Measurements from ENCODE around the gene ITFG2. TPM values are rescaled to one million over a fixed set of nuclear protein-coding genes. Genes with fewer than 3 reads are reported as not detected.
"Not testable (repeated sequence)": the region's sequence is repeated elsewhere in the genome, so short reads cannot be mapped to it uniquely, and the experiment has no call there.

Gene ITFG2
- polyA plus RNA-seq (ENCODE audit: insufficient read length in 4 of 4), result 10 to 100 TPM; 44.1 to 75.9 (median 63.0) TPM

DNA sequence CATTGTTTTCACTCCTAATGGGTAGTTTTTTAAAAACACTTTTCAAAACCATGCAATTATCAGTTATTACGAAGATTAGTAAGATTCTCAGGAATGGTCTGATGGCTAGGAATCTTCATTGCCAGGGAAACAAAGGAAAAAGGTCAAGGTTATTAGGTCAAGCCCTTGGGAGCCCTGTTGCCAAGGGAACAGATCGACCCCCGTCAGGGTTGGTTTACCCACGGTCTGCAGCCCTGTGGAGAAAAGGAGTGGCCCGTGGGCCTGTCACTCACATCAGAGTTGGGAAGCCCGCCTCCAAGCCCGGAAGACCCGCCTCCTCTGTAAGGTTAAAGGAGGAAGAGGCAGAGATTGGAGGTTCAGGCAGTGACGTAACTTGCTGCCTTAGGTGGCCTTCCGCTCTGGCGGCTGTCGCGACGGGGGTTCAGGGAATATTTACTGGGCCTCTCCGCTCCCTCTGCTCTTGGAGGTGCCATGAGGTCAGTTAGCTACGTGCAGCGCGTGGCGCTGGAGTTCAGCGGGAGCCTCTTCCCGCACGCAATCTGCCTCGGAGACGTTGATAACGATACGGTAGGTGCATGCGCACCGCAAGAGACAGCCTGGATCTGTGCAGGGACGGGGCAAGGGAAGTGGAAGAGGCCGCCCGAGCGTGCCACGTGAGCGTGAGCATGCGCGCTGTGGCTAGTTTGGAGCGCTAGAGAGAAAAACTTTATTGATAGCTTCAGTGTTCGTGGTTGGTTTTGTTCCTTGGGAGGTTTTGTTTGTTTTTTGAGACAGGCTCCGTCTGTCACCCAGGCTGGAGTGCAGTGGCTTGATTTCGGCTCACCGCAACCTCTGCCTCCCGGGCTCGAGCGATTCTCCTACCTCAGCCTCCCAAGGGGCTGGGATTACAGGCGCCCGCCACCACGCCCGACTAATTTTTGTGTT is at the start of gene ITFG2:
Gene ITFG2 (plus strand): TSS at position 379 of the 924 bp plus-strand sequence. CDS start 93 bp downstream, at position 472.
- DNase-seq (ENCODE audit: low read depth in 4 of 4, low spot score in 3 of 4), result peak; percentile 98 to 99 (median 98)

DNA sequence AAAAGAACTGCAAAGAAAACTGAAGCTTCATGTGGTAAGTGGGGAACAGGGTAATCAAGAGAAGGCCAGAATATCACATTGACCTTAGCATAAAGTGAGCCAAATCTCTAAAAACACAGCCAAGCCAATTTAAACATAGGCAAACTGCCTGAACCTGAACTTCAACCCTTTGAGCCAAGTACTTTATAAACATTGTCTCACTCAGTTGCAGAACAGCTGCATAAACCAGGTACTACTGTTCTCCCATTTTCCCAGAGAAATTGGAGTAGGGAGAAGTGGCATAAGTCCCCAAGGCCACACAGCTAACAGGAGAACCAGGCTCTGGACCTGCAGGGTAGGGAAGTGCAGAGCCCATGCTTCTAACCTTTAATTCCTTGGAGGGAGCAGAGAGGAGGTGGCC is 48.1 kb upstream of the ITFG2 start:
- DNase-seq (ENCODE audit: low read depth in 4 of 4, low spot score in 3 of 4), result no peak

DNA sequence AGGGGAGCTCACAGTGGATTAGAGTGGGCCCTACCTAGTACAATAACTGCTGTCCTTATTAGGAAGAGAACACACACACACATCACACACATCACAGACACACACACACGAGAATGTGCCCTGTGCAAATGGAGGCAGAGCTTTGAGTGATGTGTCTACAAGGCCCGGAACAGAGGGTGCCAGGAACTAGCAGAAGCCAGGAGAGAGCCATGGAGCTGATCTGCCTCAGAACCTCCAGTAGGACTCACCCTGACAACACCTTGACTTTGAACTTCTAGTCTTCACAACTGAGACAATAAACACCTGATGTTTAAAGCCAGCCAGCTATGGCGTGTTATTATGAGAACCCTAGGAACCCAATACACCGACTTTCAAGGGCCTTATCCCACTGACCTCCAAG is 47.4 kb upstream of the ITFG2 start:
- no peak for DNase-seq (ENCODE audit: low read depth in 4 of 4, low spot score in 3 of 4)

DNA sequence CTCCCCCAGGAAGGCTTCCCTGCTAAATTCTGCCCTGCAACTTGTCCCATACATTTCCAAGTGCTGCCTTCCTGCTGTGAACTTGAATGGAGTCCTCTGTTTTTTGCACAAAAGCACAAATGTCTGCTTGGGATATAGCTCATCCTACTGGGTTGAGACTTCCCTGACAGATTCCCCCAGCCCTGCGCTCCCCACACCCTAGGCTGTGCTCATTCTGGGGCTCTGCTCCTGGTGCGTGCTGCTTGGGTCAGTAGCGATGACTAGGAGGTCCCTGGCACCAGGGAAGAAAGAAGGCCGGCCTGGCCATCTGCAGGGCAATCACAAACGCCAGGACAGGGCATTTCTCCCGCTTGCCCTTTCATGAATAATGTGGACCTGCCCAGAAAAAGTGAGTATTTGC is 46.9 kb upstream of the ITFG2 start:
- no peak for DNase-seq (ENCODE audit: low read depth in 4 of 4, low spot score in 3 of 4)

DNA sequence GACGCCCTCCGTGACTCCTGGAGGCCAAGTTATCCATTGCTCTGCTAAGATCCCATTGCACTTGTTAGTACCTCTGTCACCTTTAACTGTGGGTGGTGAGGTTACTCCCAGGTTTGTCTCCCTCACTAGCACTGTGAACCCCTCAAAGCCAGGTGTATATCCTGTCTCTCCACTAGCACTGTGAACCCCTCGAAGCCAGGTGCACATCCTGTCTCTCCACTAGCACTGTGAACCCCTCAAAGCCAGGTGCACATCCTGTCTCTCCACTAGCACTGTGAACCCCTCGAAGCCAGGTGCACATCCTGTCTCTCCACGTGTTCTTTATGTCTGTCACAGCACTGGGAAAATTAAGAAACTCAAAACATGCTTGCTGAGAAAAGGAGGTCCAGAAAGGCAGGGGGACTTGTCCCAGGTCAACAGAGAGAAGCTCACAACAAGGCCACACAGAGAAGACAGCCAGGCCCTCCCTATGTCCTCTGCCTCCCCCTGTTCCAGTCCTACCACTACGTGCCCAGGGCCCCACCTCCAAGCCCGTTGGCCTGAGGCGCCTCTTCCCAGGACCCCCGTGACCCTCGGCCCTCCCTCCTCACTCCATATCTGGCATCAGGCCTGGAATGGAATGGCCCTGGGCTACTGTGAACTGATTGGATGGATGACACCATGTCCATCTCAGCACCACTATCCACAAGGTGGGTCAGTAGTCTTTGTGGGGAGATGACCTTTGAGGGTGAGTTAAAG is 44.1 kb upstream of the ITFG2 start:
- no peak for DNase-seq (ENCODE audit: low read depth in 4 of 4, low spot score in 3 of 4)

DNA sequence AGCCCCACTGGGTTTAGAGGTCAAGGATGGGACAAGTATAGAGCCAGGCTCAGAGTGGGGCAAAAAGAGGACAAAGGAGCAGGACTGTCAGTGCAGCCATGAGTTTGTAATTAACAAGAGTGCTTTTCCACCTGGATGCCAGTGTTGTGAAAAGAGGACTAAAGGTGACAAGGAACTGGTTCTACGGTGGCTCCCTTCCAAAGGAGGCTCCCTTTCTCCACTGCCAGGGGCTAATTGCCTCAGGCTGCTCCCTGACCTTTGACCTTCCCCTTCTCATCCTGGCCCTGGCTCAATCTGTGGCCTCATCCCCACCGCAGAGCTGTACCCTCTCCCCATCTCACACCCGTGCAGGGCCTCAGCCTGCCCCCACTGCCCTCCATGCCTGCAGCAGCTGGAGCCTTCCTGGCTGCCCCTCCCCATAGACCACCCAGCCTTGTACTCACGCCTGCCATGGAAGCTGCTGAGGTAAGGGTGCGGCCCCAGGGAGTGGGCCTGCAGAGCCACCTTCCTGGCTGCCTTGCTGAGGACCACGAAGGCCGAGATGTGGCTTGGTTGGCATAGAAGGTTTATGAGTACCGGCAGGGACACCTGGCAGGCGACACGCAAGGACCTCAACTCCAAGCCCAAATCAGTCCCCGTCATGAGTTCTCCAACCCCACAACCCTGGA is 42.5 kb upstream of the ITFG2 start:
- DNase-seq (ENCODE audit: low read depth in 4 of 4, low spot score in 3 of 4), result no peak

DNA sequence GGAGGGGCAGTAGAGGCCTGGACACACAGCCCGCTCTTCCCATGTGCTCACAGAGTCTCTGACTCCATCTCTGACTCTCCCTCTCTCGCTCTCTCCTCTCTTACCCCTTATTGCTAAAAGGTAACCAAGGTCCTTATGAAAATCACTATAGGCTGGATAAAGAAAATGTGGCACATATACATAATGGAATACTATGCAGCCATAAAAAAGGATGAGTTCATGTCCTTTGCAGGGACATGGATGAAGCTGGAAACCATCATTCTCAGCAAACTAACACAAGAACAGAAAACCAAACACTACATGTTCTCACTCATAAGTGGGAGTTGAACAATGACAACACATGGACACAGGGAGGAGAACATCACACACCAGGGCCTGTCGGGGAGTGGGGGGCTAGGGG is 41.9 kb upstream of the ITFG2 start:
- DNase-seq (ENCODE audit: low read depth in 4 of 4, low spot score in 3 of 4), result not testable (repeated sequence)

DNA sequence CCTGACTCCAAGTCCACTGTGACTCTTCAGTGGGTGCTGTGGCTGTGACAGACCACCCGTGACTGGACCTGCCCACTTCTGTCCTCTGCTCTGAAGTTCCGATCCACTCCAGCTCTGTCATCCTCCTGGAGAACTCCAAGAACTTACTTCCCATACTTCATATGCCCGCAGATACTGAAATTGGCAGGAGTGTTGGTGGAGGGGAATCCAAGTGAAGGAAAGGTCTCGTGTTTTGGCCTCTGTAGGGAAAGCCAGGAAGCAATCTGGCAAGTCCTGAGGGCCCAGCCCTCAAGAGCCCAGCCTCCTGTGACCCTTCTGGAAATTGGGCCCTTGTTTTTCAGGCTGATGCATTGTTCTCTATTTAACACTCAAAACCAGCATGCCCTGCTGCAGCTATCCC is 40.1 kb upstream of the ITFG2 start:
- DNase-seq (ENCODE audit: low read depth in 4 of 4, low spot score in 3 of 4), result no peak

DNA sequence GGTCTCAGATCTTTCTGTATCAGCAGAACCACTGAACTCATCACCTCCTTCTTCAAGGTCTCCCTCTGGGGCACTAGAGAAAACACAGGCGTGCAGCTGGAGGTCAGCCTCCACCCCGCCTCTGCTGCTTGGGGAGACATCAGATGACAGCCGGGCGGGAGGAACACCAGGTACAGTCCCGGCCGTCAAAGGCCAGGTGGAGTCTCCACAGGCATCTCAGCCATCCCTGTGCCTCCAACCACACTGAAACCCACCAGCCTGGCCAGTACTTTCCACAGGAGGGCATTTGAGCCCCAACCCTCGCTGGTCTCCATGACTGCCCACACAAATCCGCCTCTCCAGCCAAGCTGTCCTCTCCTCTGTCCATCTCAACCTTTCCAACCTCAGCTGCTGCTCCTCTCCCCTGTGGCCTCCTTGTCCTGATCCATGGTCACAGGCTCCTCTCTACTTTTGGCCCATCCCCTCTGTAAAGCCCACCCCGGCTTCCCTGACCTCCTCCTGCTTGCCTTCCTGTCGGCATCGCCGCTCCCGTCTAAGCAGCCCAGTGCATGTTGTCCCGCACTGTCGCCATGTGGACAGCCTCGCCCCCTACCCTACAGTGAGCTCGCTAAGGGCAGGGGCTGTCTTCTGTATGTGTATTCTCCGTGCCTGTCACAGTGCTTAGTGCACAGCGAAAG is 39.1 kb upstream of the ITFG2 start:
- DNase-seq (ENCODE audit: low read depth in 4 of 4, low spot score in 3 of 4), result no peak

DNA sequence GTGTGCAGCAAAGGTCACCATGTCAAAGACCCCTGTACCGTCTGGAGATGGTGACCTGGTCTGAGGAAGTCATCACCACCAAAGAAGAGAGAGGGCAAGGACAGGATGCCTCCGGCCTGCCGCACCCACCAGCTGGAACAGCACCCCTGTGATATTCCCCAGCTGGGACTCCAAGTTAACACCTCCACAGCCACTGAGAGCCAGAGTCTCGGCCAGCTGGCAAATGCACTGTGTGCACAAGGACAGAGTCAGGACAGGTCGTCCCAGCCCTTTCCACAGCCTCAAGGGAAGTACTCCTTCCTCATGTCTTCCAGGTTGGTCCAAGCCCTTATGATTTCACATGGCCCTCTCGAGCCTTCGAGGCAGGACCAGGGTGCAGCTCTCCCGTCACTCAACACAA is 37.0 kb upstream of the ITFG2 start:
- DNase-seq (ENCODE audit: low read depth in 4 of 4, low spot score in 3 of 4), result no peak

DNA sequence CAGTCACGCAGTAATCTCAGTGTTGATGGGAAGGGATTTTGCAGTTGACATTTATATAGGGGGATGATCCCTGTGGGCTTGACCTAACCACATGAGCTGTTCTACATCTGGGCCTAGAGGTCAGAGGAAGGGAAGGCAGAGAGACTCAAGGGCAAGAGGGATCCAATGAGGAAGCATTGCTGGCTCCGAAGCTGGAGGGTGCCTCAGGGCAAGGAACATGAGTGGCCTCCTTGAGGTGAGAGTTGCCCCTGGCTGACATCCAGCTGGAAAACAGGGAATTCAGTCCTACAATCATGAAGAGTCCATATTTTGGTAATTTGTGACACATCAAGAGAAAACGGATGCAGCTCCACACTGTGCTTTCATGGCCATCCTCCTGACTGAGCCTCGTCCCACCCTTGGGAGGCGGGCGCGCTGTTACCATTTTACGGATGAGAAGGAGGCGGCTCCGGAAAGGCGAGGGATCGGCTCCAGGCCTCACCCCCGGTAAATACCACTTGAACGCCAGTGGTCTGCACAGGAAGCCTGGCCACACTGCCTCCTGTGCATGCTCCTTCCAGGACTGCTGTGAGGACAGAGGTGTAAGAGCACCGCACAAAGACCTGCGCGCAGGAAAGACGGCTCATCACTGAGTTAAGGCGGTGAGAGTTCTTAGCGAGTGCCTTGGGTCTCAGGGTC is 36.2 kb upstream of the ITFG2 start:
- no peak for DNase-seq (ENCODE audit: low read depth in 4 of 4, low spot score in 3 of 4)

DNA sequence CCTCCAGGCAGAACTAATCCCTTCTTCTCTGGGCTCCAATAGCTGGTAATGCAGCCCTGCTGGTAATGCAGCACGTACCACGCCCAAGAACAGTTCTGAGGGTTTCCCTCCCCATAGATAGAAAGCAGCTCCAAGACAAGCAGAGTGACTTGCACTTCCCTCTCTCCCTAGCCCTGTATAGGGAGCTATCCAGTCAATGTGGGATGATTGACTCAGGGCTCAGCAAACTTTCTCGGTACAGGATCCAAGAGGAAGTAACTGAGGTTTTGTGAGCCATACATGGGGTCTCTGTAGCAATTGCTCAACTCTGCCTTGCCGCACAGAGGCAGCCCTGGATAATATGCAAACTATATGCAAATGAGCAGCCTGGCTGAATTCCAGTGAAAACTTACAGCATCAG is 33.2 kb upstream of the ITFG2 start:
- DNase-seq (ENCODE audit: low read depth in 4 of 4, low spot score in 3 of 4), result no peak

DNA sequence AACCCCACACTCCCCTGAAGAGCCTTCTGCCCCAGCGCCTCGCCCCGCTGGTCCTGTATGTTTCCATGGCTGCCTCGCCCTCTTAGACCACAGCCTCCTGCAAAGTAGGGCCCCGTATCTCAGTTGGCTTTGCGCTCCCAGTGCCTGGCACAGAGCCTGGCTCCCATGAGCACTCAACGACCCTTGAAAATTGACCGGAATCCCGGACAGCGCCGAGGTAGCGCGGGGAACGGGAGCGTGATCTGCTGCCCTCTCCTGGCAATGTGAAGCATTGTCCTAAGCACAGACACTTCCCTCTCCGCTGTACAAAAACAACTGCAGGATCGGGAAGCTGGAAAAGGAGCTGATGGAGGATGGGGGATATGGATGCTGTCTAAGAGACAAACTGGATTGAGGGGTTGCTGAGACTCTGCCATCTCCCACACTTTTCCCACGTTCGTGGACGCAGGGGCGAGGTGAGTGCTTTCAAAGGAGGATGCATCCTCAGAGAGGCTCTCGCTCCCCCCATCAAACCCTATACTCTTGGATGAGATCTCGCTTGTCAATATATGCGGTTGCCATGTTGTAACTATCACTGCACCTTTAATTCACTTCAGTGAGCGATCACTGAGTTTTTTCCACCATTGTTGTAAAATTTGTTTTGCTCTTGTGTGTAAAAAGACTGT is 28.4 kb upstream of the ITFG2 start:
- no peak for DNase-seq (ENCODE audit: low read depth in 4 of 4, low spot score in 3 of 4)

DNA sequence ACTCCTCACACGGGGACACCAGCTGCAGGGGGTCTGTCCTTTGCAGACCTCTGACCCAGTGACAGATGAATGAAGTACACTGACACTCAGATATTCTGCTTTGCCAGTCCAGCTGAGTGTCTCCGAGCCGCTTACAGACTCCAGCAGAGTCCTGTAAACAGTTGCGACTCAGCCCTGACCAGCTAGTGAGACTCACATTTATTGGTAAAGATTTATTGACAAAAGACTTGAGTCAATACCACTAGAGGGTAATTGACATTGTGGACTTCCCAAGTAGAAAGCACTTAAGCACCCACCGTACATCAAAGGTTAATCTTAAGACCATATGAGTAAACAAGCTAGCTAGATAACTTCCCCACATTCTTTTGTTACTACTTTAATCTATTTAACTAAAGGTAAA is 27.5 kb upstream of the ITFG2 start:
- no peak for DNase-seq (ENCODE audit: low read depth in 4 of 4, low spot score in 3 of 4)

DNA sequence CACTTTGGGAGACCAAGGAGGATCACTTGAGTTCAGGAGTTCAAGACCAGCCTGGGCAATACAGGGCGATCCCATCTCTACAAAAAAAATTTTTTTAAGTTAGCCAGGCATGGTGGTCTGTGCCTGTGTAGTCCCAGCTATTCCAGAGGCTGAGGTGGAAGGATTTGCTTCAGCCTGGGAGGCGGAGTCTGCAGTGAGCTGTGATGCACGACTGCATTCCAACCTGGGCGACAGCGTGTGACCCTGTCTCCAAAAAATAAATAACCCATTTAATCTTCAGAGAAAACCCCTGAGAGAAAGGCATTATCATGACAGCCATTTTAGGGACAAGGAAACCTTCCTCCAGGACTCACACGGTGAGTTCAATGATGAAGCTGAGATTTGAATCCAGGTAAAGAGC is 21.4 kb upstream of the ITFG2 start:
- DNase-seq (ENCODE audit: low read depth in 4 of 4, low spot score in 3 of 4), result no peak

DNA sequence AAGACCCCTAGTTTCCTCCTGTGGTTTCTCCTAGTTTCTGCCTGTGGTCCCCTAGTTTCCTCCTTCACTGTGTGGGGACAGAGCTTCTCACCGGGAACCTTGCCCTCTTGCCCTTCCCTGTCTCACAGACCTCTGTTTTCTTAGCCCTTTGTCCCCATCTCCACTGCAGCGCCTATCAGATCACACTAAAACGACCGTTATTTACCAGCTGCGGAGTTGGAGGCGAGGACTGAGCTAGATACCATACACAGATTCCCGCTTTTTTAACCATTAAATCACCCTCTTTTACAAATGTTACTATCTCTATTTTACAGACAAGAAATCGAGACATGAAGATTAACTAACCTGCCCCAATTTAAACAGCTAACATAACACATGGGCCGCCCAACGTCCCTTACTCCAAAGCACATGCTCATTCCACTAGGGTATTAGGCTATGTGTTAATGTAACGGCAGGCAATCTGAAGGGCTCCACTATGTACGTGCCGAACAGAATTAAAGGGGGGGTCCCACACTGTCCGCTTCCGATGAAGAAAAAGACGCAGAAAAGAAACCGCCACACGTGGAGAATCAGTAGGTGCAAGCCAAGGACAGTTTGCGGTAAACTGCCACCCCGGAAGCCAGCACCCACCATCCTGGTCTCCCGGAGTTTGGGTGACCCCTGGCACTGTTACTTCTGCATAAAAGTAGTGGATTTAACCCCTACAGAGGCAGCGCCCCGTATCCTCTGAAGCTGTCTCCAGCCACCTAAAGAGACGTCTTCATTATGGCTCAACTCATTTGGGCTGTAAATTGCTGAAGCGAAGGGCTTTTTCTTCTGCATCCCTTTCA is 19.6 kb upstream of the ITFG2 start:
- DNase-seq (ENCODE audit: low read depth in 4 of 4, low spot score in 3 of 4), result no peak

DNA sequence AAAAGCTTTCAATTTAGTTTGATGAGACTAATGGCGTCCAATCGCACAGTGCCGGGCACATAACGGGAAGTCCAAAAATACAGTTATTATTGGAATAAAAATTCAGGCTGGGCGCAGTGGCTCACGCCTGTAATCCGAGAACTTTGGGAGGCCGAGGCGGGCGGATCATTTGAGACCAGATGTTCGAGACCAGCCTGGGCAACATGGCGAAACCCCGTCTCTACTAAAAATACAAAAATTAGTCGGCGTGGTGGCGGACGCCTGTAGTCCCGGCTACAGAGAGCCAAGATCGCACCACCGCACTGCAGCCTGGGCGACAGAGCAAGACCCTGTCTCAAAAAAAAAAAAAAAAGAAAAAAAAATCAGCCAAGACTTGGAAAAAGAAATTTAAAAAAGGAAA is 18.9 kb upstream of the ITFG2 start:
- no peak for DNase-seq (ENCODE audit: low read depth in 4 of 4, low spot score in 3 of 4)

DNA sequence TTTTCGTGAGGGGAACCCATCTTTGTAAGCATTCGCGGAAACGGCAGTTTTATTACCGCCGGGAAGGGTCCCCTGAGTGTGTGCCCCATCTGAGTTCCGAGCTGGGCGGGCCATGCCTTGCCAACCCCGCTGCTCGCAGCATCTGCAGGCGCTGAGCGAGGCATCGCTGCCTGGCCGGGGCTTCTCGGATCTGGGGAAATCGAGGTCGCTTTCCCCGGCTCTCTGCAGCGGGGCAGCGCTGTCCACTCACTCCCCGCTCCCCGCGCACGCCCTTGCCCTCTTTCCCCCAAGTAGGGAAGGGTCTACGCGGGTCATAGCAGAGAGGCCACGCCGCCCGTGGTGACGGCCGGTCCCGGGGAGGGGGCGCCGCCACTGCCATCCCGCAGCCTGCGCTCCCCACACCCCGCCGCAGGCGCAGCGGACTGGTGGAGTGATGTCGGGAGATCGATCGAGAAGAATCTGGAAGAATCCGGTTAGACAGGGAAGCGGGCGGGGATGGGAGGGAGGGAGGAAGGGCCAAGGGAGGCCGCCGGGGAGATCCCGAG is 18.2 kb upstream of the ITFG2 start:
- DNase-seq (ENCODE audit: low read depth in 4 of 4, low spot score in 3 of 4), result no peak

Measured in left renal pelvis (tissue), 4 donors.